ENCODE measurements around the gene ZNF90. TPM values are rescaled to one million over a fixed set of nuclear protein-coding genes. Genes with fewer than 3 reads are reported as not detected.

Gene ZNF90
- total and polyA plus RNA-seq, 10 of the 15 experiments (the other 5 are each of a cell fraction or from before 2014, with no cell fraction given), result 0.06 to 1.3 (median 0.18) TPM; not detected in 1

DNA sequence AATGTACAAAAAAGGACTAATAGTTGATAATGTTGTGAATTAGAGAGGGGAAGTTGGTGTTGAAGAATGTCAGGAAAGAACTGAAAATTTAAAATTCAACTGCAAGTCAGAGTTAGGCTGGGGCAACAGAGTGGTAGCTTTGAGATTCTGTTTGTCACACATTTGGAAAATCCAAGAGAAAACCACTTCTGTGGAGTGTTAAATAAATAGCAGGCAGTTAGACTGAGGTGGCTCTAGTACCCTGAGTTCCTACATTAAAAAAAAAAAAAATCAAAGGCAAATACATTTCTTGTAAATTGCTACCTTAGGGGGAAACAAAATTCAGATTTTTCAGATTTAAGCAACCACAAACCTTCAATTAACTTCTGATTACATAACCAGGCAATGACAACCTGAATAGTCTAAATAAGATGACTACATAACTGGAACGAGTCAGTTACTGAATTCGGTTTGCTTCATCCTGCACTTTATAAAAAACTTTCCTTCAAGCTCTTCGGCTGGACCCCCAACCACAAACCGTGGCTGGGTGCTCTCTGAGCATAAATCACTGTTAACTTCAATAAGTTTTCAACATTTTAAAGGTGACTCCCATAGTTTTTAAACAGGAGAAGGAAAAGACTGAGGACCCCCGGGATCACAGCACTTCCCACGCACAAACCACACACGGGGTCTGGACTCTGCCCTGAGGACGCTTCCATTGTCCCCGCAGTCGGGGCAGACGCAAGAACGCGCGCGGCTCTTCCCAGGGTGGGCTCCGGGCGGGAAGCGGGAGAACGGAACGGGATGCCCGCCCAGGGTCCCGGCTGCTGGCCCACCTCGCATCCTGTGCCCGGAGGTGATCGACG lies 39.2 kb upstream of the ZNF90 start (continued):
- TF ChIP-seq SUZ12 (IDR thresholded peaks at IDR 0.05; ENCODE audit: unreplicated experiment) (no peak), NBN (IDR thresholded peaks at IDR 0.05) (no peak)

DNA sequence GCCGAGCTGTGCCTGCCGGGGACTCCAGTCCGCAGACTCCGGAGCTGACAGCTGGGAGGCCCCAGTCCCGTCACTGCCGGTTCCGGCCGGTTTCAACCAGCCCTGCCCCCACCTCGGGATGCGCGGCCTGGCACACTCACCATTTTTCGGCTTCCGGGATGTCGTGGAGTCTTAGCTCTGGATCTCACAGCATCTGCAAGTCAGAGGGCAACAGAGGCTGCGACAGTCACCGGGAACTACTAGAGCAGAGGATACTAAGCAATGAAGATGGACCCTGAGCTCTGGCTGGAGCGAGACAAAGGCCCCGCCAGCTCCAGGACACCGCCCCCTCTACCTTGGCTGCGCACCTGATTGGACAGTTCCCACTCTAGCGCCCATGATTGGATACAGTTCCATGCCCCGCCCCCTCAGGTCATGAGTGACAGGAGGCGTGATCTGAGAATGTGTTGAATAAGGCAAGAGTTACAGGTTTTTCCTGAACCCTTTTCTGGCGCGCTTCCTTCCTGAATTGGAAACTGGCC lies 38.5 kb upstream of the ZNF90 start, which contains the start of gene ZNF682:
Gene ZNF682 (minus strand): TSS at position 303 of the 521 bp plus-strand sequence. CDS start 160 bp downstream, at position 143.
- no peaks in the 10 kb centered on the region for H3K79me2 ChIP-seq (ENCODE audit: control insufficient read depth, insufficient read depth, low read length)
- no peaks in the 10 kb centered on the region for H3K27me3 ChIP-seq (replicated peaks in 1 of 2; ENCODE audit: control insufficient read depth in 2 of 2, insufficient read depth in 2 of 2, low read length in 1 of 2)
- H4K20me1 ChIP-seq (ENCODE audit: control insufficient read depth, insufficient read depth), result no peaks in the 10 kb centered on the region
- ChIA-PET CTCF (no interaction called here), SMC1A (ENCODE audit: uncharacterized antibody, unreplicated experiment) (interaction anchor here (0.6 kb wide), 1 partner anchor 1039 kb away, joined by 3 read pairs; no protein-coding TSS in a partner anchor), POLR2A (interaction anchor here (0.6 kb wide), 1 partner anchor 196 kb away, joined by 3 read pairs; no protein-coding TSS in a partner anchor), RAD21 (ENCODE audit: unreplicated experiment) (no interaction called here)
- BruUV-seq (replicated peaks), result no TSS peak
- no peak for FAIRE-seq
- no peaks in the 10 kb centered on the region for H3K36me3 ChIP-seq (ENCODE audit: control insufficient read depth in 2 of 2, insufficient read depth in 2 of 2, low read length in 1 of 2)
- in situ Hi-C loops (cut with MboI) (no loop called here), intact Hi-C loops (cut with micrococcal nuclease; ENCODE audit: unreplicated experiment) (no loop called here)
- no peak for ATAC-seq
- H3K27ac ChIP-seq (ENCODE audit: control insufficient read depth, insufficient read depth), result peak within 1 kb of the TSS; percentile 34; the same call in 1 of the 2 replicates
- H3K9me3 ChIP-seq (replicated peaks; ENCODE audit: control insufficient read depth, insufficient read depth, low read length), result no peaks in the 10 kb centered on the region; the same call in 2 of the 3 replicates
- H3K9ac ChIP-seq (ENCODE audit: control insufficient read depth, insufficient read depth, low read length), result no peak within 1 kb of the TSS; the same call in 1 of the 2 replicates
- 2% methylated on average over 21 of the region's 25 CpGs for WGBS (ENCODE audit: insufficient coverage, insufficient replicate concordance, low lambda C conversion rate, missing lambda C conversion rate)
- H3K4me3 ChIP-seq, result peak within 1 kb of the TSS; percentile 57; the same call in 1 of the 2 replicates
- no peak within 1 kb of the TSS for H3K4me2 ChIP-seq (ENCODE audit: control insufficient read depth, insufficient read depth)
- DNase-seq (ENCODE audit: low read depth, low spot score), result no peak
- no peaks in the 10 kb centered on the region for H3K4me1 ChIP-seq (ENCODE audit: control insufficient read depth, insufficient read depth, low read length)
- peak within 1 kb of the TSS; percentile 65; the same call in 1 of the 2 replicates for H2AFZ ChIP-seq (ENCODE audit: control insufficient read depth, low read depth, low read length)
- TF ChIP-seq SP1 (IDR thresholded peaks at IDR 0.05; ENCODE audit: low read depth, low read length), result peak; percentile 78
- 0 out of 2 replicates have a peak, but pooled peaks have one; percentile 9 for TF ChIP-seq YY1 (IDR thresholded peaks at IDR 0.05; ENCODE audit: low read depth, low read length)
- TF ChIP-seq ZBED1 (IDR thresholded peaks at IDR 0.05; ENCODE audit: borderline replicate concordance), result no peak
- TF ChIP-seq, protein P1, sequence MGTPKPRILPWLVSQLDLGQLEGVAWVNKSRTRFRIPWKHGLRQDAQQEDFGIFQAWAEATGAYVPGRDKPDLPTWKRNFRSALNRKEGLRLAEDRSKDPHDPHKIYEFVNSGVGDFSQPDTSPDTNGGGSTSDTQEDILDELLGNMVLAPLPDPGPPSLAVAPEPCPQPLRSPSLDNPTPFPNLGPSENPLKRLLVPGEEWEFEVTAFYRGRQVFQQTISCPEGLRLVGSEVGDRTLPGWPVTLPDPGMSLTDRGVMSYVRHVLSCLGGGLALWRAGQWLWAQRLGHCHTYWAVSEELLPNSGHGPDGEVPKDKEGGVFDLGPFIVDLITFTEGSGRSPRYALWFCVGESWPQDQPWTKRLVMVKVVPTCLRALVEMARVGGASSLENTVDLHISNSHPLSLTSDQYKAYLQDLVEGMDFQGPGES (IDR thresholded peaks at IDR 0.05), result no peak
- TF ChIP-seq, protein P2, sequence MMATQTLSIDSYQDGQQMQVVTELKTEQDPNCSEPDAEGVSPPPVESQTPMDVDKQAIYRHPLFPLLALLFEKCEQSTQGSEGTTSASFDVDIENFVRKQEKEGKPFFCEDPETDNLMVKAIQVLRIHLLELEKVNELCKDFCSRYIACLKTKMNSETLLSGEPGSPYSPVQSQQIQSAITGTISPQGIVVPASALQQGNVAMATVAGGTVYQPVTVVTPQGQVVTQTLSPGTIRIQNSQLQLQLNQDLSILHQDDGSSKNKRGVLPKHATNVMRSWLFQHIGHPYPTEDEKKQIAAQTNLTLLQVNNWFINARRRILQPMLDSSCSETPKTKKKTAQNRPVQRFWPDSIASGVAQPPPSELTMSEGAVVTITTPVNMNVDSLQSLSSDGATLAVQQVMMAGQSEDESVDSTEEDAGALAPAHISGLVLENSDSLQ (IDR thresholded peaks at IDR 0.05), result peak; percentile 96
- TF ChIP-seq NR2C1 (IDR thresholded peaks at IDR 0.05), result no peak
- TF ChIP-seq, protein P3, sequence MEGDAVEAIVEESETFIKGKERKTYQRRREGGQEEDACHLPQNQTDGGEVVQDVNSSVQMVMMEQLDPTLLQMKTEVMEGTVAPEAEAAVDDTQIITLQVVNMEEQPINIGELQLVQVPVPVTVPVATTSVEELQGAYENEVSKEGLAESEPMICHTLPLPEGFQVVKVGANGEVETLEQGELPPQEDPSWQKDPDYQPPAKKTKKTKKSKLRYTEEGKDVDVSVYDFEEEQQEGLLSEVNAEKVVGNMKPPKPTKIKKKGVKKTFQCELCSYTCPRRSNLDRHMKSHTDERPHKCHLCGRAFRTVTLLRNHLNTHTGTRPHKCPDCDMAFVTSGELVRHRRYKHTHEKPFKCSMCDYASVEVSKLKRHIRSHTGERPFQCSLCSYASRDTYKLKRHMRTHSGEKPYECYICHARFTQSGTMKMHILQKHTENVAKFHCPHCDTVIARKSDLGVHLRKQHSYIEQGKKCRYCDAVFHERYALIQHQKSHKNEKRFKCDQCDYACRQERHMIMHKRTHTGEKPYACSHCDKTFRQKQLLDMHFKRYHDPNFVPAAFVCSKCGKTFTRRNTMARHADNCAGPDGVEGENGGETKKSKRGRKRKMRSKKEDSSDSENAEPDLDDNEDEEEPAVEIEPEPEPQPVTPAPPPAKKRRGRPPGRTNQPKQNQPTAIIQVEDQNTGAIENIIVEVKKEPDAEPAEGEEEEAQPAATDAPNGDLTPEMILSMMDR (IDR thresholded peaks at IDR 0.05 in 2 of 3, conservative IDR thresholded peaks at IDR 0.05 in 1 of 3; ENCODE audit: control insufficient read depth in 2 of 3, extremely low read depth in 1 of 3, insufficient read depth in 1 of 3, low read depth in 3 of 3, low read length in 3 of 3), result no peak
- TF ChIP-seq, protein P4, sequence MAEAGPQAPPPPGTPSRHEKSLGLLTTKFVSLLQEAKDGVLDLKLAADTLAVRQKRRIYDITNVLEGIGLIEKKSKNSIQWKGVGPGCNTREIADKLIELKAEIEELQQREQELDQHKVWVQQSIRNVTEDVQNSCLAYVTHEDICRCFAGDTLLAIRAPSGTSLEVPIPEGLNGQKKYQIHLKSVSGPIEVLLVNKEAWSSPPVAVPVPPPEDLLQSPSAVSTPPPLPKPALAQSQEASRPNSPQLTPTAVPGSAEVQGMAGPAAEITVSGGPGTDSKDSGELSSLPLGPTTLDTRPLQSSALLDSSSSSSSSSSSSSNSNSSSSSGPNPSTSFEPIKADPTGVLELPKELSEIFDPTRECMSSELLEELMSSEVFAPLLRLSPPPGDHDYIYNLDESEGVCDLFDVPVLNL (IDR thresholded peaks at IDR 0.05; ENCODE audit: low read depth, low read length), result peak; percentile 70
- TF ChIP-seq POU2F2 (IDR thresholded peaks at IDR 0.05; ENCODE audit: borderline replicate concordance, low read depth, low read length), result no peak
- TF ChIP-seq ZNF622 (IDR thresholded peaks at IDR 0.05), result no peak
- TF ChIP-seq GABPA (IDR thresholded peaks at IDR 0.05; ENCODE audit: low read depth), result peak; percentile 61; the same call in 1 of the 2 replicates
- 0 out of 2 replicates have a peak, but pooled peaks have one; percentile 37 for TF ChIP-seq SIN3A (IDR thresholded peaks at IDR 0.05; ENCODE audit: low read depth, low read length)
- no peak for TF ChIP-seq PML (IDR thresholded peaks at IDR 0.05; ENCODE audit: low read length)

Data from GM12878 (cell line).